IMR-90 (cell line): ENCODE results near the gene NEURL4. TPM values are rescaled to one million over a fixed set of nuclear protein-coding genes. Genes with fewer than 3 reads are reported as not detected.
A peak's percentile ranks its signal among the peaks of the same experiment; 100 is the strongest.

ENCODE experiments used
- ATAC-seq: fragments of 200-7000 bp; cut with Tn5 transposase; 2 replicates; pipeline ENCODE4 v1.9.1; 2020; ENCODE audit warnings: low read depth, mild to moderate bottlenecking, moderate library complexity
- BruUV-seq: library from RNA; stranded (reverse); fragments of 400-500 nt; replicated peaks from 2 replicates; lab custom pipeline; 2021; lab: Mats Ljungman, UMichigan
- CTCF ChIA-PET: fragments of 300-600 bp; formaldehyde crosslinking; extraction: SDS; loops from one replicate; lab custom pipeline; 2021; ENCODE audit warnings: antibody characterized with exemption; lab: Yijun Ruan, JAX
- POLR2A ChIA-PET: fragments of 300-600 bp; sonication (Branson Sonifier 250); formaldehyde crosslinking; loops from one replicate; lab custom pipeline; 2022; ENCODE audit warnings: antibody characterized with exemption; ENCODE audit not compliant: unreplicated experiment; lab: Charles Lee
- DNase-seq: peaks from one replicate; pipeline ENCODE4 v3.0.0; 2013
- H2AFZ ChIP-seq: replicated peaks from 2 replicates; pipeline ENCODE3; 2013; ENCODE audit warnings: low read length, mild to moderate bottlenecking; ENCODE audit not compliant: poor library complexity
- H2AK5ac ChIP-seq: 2 replicates; pipeline ENCODE4 v1.6.1; 2013; ENCODE audit warnings: low read depth, low read length, inconsistent platforms
- H2AK9ac ChIP-seq: replicated peaks from 2 replicates; pipeline ENCODE3; 2013; ENCODE audit warnings: mild to moderate bottlenecking, low read depth, low read length, moderate library complexity; ENCODE audit not compliant: poor library complexity
- H2BK120ac ChIP-seq: 2 replicates; pipeline ENCODE4 v1.6.1; 2013; ENCODE audit warnings: low read depth, low read length, inconsistent platforms
- H2BK15ac ChIP-seq: 3 replicates; pipeline ENCODE4 v1.6.1; 2013; ENCODE audit warnings: low read depth, low read length, inconsistent platforms
- H2BK20ac ChIP-seq: 2 replicates; pipeline ENCODE4 v1.6.1; 2013; ENCODE audit warnings: low read depth, mild to moderate bottlenecking, inconsistent platforms, low read length, moderate library complexity
- H2BK5ac ChIP-seq: 2 replicates; pipeline ENCODE4 v1.6.1; 2013; ENCODE audit warnings: mild to moderate bottlenecking, low read depth, low read length, inconsistent platforms; ENCODE audit not compliant: poor library complexity, severe bottlenecking
- H3K14ac ChIP-seq: replicated peaks from 2 replicates; pipeline ENCODE4 v1.6.1; 2013; ENCODE audit warnings: low read depth, low read length, inconsistent platforms
- H3K18ac ChIP-seq: 2 replicates; pipeline ENCODE4 v1.6.1; 2013; ENCODE audit warnings: low read depth, low read length, control low read depth
- H3K23ac ChIP-seq: 2 replicates; pipeline ENCODE4 v1.6.1; 2013; ENCODE audit warnings: low read depth, low read length, inconsistent platforms
- H3K27ac ChIP-seq: 2 replicates; pipeline ENCODE4 v1.5.1; 2013; ENCODE audit warnings: mild to moderate bottlenecking, control low read depth, low read length; ENCODE audit not compliant: insufficient read depth
- H3K27me3 ChIP-seq: 2 replicates; pipeline ENCODE4 v1.6.1; 2013; ENCODE audit warnings: low read length; ENCODE audit not compliant: control insufficient read depth, insufficient read depth
- H3K36me3 ChIP-seq: 2 replicates; pipeline ENCODE4 v1.6.1; 2013; ENCODE audit warnings: low read length, mixed read lengths; ENCODE audit not compliant: control insufficient read depth, insufficient read depth
- H3K4ac ChIP-seq: 2 replicates; pipeline ENCODE4 v1.6.1; 2013; ENCODE audit warnings: low read depth, low read length, inconsistent platforms
- H3K4me1 ChIP-seq: 2 replicates; pipeline ENCODE4 v1.6.1; 2013; ENCODE audit warnings: low read length, mixed read lengths; ENCODE audit not compliant: control insufficient read depth, insufficient read depth
- H3K4me2 ChIP-seq: 2 replicates; pipeline ENCODE4 v1.6.1; 2013; ENCODE audit warnings: low read depth, mild to moderate bottlenecking, control low read depth, low read length, moderate library complexity
- H3K4me3 ChIP-seq: 2 replicates; pipeline ENCODE4 v1.5.1; 2013; ENCODE audit warnings: low read depth, mild to moderate bottlenecking, control low read depth, low read length, moderate library complexity; ENCODE audit not compliant: insufficient read depth
- H3K56ac ChIP-seq: 2 replicates; pipeline ENCODE4 v1.6.1; 2013; ENCODE audit warnings: low read length, inconsistent platforms; ENCODE audit not compliant: insufficient read depth; ENCODE audit errors: extremely low read depth
- H3K79me1 ChIP-seq, 2 experiments: 2 replicates each; pipeline ENCODE4 v1.6.1; 2013; ENCODE audit warnings: low read length in 2 of 2, inconsistent platforms in 1 of 2, low read depth in 1 of 2
- H3K9ac ChIP-seq: 2 replicates; pipeline ENCODE4 v1.6.1; 2013; ENCODE audit warnings: low read depth, low read length, control low read depth
- H3K9me1 ChIP-seq: 2 replicates; pipeline ENCODE4 v1.6.1; 2013; ENCODE audit warnings: low read length, inconsistent platforms; ENCODE audit not compliant: insufficient read depth
- H3K9me3 ChIP-seq: 2 replicates; pipeline ENCODE4 v1.6.1; 2013; ENCODE audit warnings: low read length; ENCODE audit not compliant: control insufficient read depth, insufficient read depth
- H4K20me1 ChIP-seq: 2 replicates; pipeline ENCODE4 v1.6.1; 2013; ENCODE audit warnings: low read length, inconsistent platforms; ENCODE audit not compliant: insufficient read depth
- H4K5ac ChIP-seq: 2 replicates; pipeline ENCODE4 v1.6.1; 2013; ENCODE audit warnings: mild to moderate bottlenecking, low read depth, low read length, control low read depth
- H4K8ac ChIP-seq, 2 experiments: 2 replicates each; pipeline ENCODE4 v1.6.1; 2013; ENCODE audit warnings: low read depth in 2 of 2, low read length in 2 of 2, control low read depth in 1 of 2, inconsistent platforms in 1 of 2
- H4K91ac ChIP-seq: 2 replicates; pipeline ENCODE4 v1.6.1; 2013; ENCODE audit warnings: low read depth, low read length, inconsistent platforms; ENCODE audit not compliant: insufficient read depth
- BHLHE40 ChIP-seq: fragments of 150-350 bp; IDR thresholded peaks from 2 replicates; pipeline ENCODE4 v1.6.1; 2016; ENCODE audit warnings: mild to moderate bottlenecking, low read depth, low read length
- CEBPB ChIP-seq: IDR thresholded peaks from 2 replicates; pipeline ENCODE4 v1.6.1; 2012; ENCODE audit warnings: low read depth, low read length, improper control_type of control experiment
- CHD1 ChIP-seq: IDR thresholded peaks from 2 replicates; pipeline ENCODE4 v1.6.1; 2012; ENCODE audit warnings: low read depth, low read length, improper control_type of control experiment
- ELK1 ChIP-seq: fragments of 150-350 bp; IDR thresholded peaks from 2 replicates; pipeline ENCODE4 v1.6.1; 2016; ENCODE audit warnings: low read depth, mild to moderate bottlenecking, low read length, moderate library complexity, borderline replicate concordance
- FOS ChIP-seq: fragments of 150-350 bp; IDR thresholded peaks from 2 replicates; pipeline ENCODE4 v1.6.1; 2016; ENCODE audit warnings: low read depth, low read length
- MAFK ChIP-seq: IDR thresholded peaks from 2 replicates; pipeline ENCODE4 v1.6.1; 2012; ENCODE audit warnings: low read depth, low read length, improper control_type of control experiment
- MAZ ChIP-seq: IDR thresholded peaks from 2 replicates; pipeline ENCODE4 v1.6.1; 2012; ENCODE audit warnings: low read depth, mild to moderate bottlenecking, low read length, improper control_type of control experiment, moderate library complexity, borderline replicate concordance
- MXI1 ChIP-seq: IDR thresholded peaks from 2 replicates; pipeline ENCODE4 v1.6.1; 2012; ENCODE audit warnings: low read depth, mild to moderate bottlenecking, low read length, moderate library complexity, borderline replicate concordance
- NFE2L2 ChIP-seq: fragments of 150-350 bp; IDR thresholded peaks from 2 replicates; pipeline ENCODE4 v1.6.1; 2016; ENCODE audit warnings: low read depth, mild to moderate bottlenecking, low read length
- POLR2A ChIP-seq: IDR thresholded peaks from 2 replicates; pipeline ENCODE4 v1.6.1; 2012; ENCODE audit warnings: mild to moderate bottlenecking, low read depth, low read length
- RAD21 ChIP-seq: IDR thresholded peaks from 2 replicates; pipeline ENCODE4 v1.6.1; 2012; ENCODE audit warnings: low read length, improper control_type of control experiment
- RCOR1 ChIP-seq: IDR thresholded peaks from 2 replicates; pipeline ENCODE4 v1.6.1; 2012; ENCODE audit warnings: mild to moderate bottlenecking, low read length, improper control_type of control experiment; ENCODE audit not compliant: insufficient replicate concordance
- SMC3 ChIP-seq: fragments of 150-350 bp; IDR thresholded peaks from 2 replicates; pipeline ENCODE4 v1.6.1; 2016; ENCODE audit warnings: low read depth, mild to moderate bottlenecking, antibody characterized with exemption, low read length, moderate library complexity
- USF2 ChIP-seq: fragments of 150-350 bp; IDR thresholded peaks from 2 replicates; pipeline ENCODE4 v1.6.1; 2017; ENCODE audit warnings: mild to moderate bottlenecking, antibody characterized with exemption, low read length, low read depth
- WGBS, 2 experiments: methylation state at CpG; one replicate each; pipeline versions ENCODE4 v1.1.5 to v1.1.7; 2013; ENCODE audit warnings: missing lambda C conversion rate in 2 of 2; ENCODE audit not compliant: insufficient read length in 1 of 2; ENCODE audit errors: extremely low coverage in 2 of 2; 5-methylcytosine and 5-hydroxymethylcytosine counted together
- dilution Hi-C: fragments of 300-500 bp; cut with HindIII; formaldehyde crosslinking; loops from one replicate; pipeline ENCODE4 v1.14.3; 2018; ENCODE audit warnings: low sequenced_read_pairs; ENCODE audit not compliant: unreplicated experiment
- in situ Hi-C: fragments of 300-500 bp; cut with MboI; formaldehyde crosslinking; loops from 3 replicates; pipeline ENCODE4 v1.14.3; 2019; ENCODE audit warnings: low sequenced_read_pairs, inconsistent platforms, mixed read lengths
- intact Hi-C: fragments of 100-400 bp; cut with micrococcal nuclease; formaldehyde crosslinking; loops from 2 replicates; pipeline ENCODE4 v1.10.0; 2022
- polyA plus RNA-seq, 3 experiments: library from polyadenylated mRNA; depleted of rRNA; stranded (reverse); fragments of >200 nt; gene quantifications; 2 replicates each; pipeline ENCODE4 v1.2.3, GENCODE V29; 2012; ENCODE audit warnings: low replicate concordance in 1 of 3
- total RNA-seq: library from RNA; depleted of rRNA; stranded (reverse); fragments of >200 nt; gene quantifications from 2 replicates; pipeline ENCODE4 v1.2.3, GENCODE V29; 2012

NEURL4 gene
- total and polyA plus RNA-seq, 2 of the 4 experiments (the other 2 are of a cell fraction): 8.4 to 23.3 TPM

DNA sequence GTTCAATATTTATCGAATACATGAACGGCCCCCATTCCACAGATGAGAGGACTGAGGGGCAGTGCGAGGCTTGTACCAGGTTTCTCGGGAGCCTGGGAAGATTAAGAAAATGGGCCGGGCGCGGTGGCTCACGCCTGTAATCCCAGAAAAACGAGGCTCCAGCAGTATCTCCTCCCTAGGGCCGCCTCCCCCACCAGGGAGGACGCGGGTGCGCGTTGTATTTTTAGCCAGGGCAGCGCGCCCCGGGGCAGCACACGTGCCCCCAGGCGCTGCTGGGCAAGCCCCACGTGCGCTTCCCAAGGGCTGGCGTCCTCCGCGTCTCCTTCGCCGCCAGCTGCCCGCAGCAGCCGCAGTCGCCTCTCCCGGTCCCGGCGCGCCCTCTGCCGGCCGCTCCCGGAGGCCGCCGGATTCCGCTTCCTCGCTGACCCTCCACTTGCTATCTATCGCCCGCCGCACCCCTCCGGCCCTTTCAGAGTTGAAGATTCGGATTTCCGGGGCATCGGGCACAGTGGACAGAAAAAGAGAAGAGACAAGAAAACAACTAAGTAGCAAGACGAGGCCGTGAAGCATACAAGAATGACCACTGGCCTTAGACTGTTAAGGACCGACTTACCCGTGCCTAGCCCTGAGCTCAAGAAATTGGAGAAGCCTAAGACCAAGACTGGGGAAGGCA is 32.8 kb downstream of the NEURL4 start:
- Histone ChIP-seq H2BK15ac (no peak overlapping the region), H3K4me3 (no peak overlapping the region; the same call in 1 of the 2 replicates), H2AFZ (peak overlapping the region; percentile 88), H3K23ac (no peak overlapping the region; the same call in 1 of the 2 replicates), H2BK120ac (no peak overlapping the region), H2BK20ac (no peak overlapping the region), H3K9me1 (no peaks in the 10 kb centered on the region; the same call in 1 of the 2 replicates), H3K4ac (no peak overlapping the region), H3K4me1 (peaks cover 3% of the 10 kb centered on the region), H2AK5ac (no peak overlapping the region), H3K36me3 (no peaks in the 10 kb centered on the region), H3K18ac (no peak overlapping the region), H3K79me1 (no peaks in the 10 kb centered on the region), H3K4me2 (peak overlapping the region; percentile 62), H3K9ac (no peak overlapping the region), H3K14ac (no peak overlapping the region), H4K8ac (peak overlapping the region in 1 of 2 experiments; percentile 83; a peak in 1 of 4 replicates), H3K27me3 (peaks cover 44% of the 10 kb centered on the region), H4K20me1 (0 out of 2 replicates have a peak, but pooled peaks cover 3% of the 10 kb centered on the region), H3K9me3 (no peaks in the 10 kb centered on the region; the same call in 1 of the 2 replicates), H2BK5ac (no peak overlapping the region), H3K56ac (no peak overlapping the region), H4K91ac (no peak overlapping the region), H2AK9ac (peak overlapping the region; percentile 20), H4K5ac (no peak overlapping the region), H3K27ac (no peak overlapping the region)
- peak; percentile 74 for DNase-seq
- in situ Hi-C loops: no loop called here
- ChIA-PET POLR2A (no interaction called here), CTCF (interaction anchor here (0.5 to 2.0 kb wide), 8 partner anchors 9 to 250 kb away, joined by 3 to 17 read pairs (median 4); partner anchors contain the start of gene SLC2A4)
- peak; percentile 93 for ATAC-seq
- intact Hi-C loops: loop anchor here (1.0 to 5.0 kb wide), 4 partner anchors 16 to 251 kb away; partner anchors contain the start of gene PHF23
- 3% methylated on average over 30 of the region's 51 CpGs; no CpG with 5 or more reads in 1 of the 2 experiments for WGBS, 2 experiments
- dilution Hi-C loops: no loop called here
- no TSS peak for BruUV-seq
- TF ChIP-seq POLR2A (0 out of 2 replicates have a peak, but pooled peaks have one; percentile 39), FOS (0 out of 2 replicates have a peak, but pooled peaks have one; percentile 13), CHD1 (no peak), BHLHE40 (peak; percentile 94), RAD21 (peak; percentile 95), MAZ (peak; percentile 66; the same call in 1 of the 2 replicates), ELK1 (no peak), MXI1 (peak; percentile 98), NFE2L2 (no peak), RCOR1 (no peak), CEBPB (no peak), USF2 (peak; percentile 92), SMC3 (peak; percentile 92), MAFK (no peak)
